ENCODE measurements around the gene CAST.

Gene CAST

DNA sequence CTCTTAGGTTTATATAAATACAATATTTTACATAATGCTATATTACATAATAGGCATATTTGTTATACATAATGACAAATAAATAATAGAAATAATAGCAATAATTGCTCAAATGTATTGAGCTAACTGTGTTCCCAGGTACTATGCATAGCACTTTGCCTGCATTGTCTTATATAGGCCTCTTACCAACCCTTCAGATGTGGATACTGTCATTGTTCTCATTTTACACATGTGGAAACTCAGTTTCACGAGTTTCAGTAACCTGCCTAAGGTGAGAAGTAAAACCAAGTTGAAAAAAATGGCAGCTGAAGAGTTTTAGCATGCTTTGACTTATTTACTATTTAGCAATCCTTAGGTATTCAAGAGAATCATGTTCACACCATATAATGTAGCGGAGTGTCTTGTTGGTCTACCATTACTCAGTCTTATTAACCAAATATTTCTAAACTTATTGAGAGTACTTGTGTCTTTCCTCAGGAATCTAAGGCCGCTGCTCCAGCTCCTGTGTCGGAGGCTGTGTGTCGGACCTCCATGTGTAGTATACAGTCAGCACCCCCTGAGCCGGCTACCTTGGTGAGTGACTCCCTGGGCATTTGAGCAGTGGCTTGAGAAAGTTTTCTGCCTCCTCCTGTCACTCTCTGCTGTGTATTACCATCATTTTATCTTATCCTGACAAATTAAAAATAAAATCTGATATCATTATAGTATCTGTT is 88.1 kb downstream of the CAST start:
- DNase-seq, result no peak

DNA sequence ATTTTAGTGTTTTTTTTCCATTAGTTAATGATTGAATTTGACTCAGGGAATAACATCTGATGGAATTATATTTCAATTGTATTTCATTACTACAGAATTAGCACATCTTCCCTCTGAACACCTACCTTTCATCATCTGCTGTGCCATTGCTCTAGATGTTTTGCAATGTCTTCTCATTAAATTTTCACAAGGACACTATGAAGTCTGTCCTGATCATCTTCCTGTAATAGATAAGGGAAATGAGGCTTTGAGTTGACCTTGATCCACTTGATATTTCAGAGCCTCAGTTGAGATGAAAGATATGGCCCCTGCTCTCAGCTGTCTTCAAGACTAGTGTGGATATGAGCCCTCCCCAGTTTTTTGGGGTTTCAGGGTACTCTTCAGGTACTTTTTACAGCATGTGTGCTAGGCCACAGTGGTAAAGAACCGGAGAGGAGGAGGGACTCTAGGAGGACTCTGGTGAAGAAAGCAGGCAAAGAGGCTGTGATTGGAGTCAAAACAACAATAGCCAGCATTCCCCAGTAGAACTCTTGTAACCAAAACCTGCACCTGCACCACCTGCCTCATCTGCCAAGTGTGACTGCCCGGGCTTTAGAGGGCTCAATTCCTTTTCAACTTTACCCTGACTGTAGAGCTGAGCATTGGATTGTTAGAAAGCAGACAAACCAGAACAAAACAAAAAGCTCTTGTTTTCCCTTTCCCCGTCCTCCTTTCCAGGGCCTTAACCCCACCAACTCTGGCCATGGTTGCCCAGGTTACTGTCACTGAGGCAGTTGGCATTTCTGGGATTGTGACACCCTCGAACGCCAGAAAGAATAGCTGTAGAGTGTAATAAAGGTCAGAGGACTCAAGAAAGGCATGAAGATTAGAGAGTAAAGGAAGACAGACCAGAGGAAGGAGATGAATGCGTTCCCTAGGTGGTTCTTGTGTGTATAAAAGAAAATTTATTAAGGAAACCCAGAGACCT is 89.3 kb downstream of the CAST start:
- DNase-seq, result no peak

DNA sequence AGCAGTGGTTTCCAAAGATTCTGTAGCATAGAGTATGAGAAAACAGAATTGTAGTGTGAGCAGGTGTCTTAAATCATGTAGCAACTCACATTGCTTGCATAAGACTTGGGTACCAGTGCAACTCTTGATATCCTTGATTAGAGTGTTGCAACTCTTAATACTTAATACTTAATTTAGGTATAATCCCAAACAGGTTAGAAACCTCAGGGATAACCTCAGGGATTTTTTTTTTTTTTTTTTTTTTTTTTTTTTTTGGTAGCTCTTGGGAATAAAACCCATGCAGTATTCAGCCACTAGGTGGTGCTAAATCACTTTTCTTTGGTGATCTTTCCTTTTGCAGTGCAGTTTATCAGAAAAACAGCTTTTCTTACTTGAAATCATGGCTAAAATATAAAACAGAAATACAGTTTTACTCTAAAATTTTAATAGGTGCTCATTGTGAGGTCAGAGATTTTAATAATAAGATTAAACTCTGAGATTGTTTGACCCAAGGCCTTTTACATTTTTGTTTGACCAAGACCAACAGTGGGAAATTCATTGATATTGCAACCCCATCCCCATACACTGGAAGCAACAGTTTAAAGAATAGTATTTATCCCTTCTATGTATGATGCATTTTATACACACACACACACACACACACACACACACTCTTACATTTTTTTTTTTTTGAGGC is 90.3 kb downstream of the CAST start:
- DNase-seq, result peak; percentile 13 to 76

DNA sequence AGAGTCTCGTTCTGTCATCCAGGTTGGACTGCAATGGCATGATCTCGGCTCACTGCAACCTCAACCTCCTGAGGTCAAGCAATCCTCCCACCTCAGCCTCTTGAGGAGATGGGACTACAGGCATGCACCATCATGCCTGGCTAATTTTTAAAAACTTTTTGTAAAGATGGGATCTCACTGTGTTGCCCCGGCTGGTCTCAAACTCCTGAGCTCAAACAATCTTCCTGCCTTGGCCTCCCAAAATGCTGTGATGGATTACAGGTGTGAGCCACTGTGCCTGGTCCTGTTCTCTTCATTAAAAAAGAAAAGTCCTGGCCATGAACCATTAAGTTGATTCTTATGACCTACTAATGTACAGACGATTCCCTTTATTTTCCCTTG is 90.8 kb downstream of the CAST start:
- DNase-seq, result no peak

DNA sequence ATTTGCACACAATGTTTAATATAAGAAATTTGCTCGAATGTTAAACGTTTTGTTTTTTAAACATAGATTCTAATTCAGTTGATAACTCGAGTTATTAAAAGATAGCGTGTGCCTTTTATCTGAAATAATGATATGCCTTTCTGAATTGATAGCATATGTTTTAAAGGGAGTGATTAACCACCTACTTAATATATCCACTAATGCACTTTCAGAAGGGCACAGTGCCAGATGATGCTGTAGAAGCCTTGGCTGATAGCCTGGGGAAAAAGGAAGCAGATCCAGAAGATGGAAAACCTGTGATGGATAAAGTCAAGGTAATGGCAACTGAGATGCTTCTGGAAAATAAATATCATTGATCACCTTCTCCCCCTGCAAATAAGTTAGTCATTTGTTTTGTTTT is 91.7 kb downstream of the CAST start:
- DNase-seq, result no peak

DNA sequence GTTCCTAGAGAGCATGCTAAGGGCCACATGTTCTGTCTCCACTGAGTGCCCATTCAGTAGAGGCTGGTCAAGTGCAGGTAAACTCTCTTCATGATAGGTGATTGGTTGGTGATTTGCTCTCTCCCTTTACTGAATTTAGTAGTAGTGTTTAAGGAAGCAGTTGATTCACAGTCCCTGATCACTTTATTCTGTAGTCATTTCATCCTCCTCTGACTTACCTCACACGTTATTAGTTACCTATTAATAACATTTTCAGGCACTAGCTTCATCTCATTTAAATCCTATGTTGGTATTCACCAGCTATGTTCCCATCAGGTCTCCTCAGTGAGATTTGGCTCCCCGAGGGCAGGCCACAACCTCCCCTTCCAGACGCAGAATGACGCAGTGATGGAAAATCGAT is 93.7 kb downstream of the CAST start:
- no peak for DNase-seq

DNA sequence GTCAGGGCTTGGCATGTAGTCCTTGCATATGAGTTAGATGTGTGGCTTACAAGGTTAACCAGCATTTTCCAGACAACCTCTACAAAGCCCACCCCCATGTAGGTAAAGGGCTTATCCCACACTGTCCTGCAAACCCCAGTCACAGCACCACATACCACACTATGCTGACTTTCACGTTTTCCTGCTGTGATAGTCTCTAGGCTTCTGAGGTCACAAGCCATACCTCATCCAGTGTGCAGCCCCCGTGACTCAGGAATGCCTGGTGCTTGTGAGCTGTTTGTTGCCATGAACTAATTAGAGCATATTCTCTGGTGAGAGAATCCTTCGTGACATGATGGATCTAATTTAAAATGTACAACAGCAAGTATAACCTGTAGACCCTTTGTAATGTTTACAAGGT is 94.8 kb downstream of the CAST start:
- DNase-seq, result no peak

DNA sequence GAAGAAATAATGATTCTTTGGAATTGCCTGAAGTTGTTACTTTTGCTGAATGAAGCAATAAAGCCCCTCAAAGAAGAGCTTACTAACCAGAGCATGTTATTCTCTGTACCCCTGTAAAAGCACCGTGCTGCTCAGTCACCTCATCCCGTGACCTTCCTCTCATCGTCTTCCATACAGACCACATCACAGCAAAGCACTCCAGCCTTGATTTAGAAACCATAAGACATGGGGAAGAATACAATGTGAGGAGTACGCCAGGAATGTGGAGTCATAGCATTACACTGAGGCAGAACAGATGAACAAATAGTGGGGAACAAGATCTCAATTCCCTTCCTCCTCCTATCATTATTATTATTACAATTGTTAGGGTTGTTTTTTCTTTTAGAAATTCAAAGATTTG is 96.4 kb downstream of the CAST start:
- DNase-seq, result no peak

DNA sequence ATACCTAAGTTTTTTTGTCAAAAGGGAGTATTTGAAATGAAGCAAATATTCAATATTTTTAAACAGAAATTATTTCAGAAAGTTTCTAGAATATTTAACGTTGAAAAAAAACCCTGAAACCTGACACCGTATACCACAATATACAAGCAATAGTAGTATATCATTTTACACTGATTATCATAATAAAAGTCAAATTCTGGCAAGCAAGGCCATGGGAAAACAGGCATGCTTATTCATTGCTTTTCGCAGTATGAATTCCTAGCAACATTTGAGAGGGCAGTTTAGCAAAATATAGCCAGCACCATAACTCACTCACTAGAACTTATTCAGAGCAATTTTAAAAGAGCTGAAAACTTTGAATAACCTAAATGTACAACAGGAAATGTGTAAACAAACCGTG is 99.4 kb downstream of the CAST start:
- no peak for DNase-seq

DNA sequence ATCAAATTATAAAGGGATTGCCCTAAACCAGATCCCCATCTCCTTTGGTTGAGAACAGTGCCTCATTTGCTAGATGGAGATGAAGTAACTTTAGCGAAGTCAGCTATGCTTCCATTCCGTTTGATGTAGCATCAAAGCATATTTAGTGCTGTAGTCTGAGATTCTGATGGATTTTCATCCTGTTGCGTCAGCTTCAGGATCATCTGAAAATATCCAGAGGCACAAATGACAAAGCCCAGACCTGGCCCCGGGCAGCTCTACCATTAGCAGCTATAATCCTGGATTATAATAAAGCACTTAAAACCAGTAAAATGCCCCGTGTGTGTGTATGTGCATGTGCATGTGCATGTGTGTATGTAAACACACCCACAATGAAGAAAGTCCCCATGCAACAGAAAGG is 100.8 kb downstream of the CAST start:
- no peak for DNase-seq

DNA sequence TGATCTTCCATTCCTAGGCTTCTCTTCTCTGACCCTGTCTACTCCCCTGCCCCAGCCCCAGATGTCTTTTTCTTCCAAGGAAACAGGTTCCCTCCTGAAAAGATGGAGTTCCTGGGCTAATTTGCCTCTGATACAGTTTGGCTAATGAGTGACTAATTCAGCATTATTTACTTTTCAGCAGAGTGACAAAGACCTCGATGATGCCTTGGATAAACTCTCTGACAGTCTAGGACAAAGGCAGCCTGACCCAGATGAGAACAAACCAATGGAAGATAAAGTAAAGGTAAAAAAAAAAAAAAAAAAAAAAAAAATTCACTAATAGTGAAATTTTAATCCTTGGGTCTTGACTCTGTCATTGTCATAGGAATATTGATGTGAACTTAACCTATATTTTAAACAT is 102.9 kb downstream of the CAST start:
- no peak for DNase-seq

DNA sequence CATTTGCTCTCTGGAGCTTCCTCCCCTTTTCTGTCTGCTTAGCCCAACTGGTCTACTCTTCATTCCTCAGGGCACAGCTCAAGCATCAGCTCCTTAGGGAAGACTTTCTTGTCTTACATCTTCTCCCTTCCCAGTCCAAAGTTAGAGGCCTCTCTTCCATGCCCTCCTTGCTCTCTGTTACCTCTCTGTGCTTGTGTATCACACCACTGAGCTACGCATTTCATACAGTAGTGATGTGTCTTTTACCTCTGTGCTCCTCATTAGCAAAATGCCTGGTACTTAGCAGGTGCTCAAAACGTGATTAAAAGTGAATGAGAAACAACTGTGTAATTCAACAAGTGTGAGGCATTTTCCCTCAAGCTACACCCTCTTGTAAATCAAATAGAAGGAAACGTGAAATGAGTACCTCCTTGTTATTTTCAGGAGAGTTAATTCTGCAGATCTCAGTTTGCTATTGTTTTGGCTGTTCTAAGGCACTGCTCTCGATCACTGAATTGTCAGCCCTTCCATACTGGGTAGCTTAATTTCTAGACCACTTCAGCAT is 106.6 kb downstream of the CAST start:
- DNase-seq, result no peak

DNA sequence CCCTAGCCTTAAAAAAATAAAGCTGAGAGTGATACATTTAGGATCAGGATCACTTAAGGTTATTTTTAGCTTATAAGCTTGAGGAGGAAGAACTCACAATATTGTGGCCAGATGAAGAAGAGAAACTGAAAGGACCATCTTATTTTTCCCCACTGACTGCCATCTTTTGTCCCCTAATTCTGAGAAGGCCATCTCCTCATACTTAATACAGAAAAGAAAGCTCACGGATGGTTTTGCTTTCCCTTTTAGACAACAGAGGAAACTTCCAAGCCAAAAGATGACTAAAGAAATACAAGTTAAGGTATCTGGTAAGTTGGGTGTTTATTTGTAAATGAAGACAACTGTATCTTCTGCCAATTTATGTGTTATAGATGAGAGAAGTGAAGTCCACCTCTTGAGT is 109.2 kb downstream of the CAST start:
- DNase-seq, result peak in 1 of 2 donors; percentile 35

DNA sequence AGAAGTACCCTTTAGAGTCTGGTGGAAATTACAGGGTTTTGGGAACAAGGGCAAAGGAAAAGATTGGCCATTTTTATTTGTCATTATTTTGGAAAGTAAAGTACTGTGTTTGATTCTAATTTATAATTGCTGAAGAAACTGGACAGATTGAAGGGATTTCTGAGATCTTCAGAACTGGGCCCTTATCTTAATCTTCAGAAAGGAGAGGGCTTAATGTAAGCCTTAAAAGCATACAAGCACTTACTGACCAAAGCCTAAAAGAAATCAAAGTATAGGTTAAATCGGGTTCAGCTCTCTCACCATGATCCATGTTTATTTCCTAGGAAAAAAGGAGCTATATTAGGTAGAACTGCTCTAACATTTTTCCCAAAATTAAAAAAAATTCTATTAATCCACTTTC is 109.9 kb downstream of the CAST start:
- no peak for DNase-seq

DNA sequence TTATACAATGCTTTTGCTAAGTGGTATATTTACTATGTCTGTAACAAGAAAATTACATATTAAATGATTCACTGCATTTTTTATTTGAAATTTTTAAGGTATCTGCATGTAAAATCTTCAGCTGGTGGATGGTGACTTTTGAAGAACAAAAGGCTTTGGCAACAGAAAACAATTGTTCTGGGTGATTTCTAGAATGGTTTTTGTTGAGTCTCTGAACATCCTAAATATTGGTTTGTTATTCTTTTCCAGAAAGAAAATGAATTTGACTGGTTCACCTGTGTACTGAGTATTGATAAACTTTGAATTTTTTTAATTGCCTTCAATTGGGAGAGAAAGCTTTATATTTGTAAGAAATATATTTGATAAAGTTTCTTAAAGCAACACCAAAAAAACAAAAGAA is 110.4 kb downstream of the CAST start:
- no peak for DNase-seq

DNA sequence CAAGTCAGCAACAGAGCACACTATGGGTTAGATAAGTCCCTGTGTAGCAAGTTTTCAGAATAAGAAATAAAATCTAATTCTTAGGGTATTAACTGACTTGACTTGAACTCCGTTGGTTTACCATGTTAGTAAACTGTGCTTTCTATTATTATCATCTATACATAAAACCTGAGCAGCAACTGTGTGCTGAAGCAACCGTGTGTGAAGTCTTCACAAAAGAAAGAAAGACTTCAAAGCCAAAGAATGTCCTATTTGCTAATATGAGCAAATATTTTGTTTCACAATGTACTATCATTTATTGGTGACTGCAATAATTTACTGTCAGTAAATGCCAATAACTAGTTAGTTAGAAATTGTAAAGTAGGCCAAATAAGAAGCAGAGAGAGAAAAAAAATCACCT is 112.9 kb downstream of the CAST start:
- no peak for DNase-seq

DNA sequence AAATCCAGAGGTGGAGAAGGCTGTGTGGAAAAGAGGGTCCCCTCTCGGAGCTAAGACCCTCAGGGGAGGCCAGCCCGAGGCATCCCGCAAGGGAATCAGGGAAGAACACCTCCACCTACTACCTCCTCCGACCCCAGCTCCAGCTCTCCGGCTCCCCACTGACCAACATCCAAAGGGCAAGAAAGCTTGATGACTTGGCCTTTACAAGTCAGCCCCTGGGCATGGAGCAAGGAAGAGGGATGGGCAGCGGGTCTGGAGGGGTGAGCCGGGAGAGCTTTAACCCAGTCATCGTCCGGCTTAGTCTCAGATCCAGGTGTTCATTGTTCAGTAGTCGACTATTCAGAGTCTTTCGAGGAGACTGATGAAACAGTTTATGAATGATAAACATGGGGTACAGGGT is 113.5 kb downstream of the CAST start:
- no peak for DNase-seq

DNA sequence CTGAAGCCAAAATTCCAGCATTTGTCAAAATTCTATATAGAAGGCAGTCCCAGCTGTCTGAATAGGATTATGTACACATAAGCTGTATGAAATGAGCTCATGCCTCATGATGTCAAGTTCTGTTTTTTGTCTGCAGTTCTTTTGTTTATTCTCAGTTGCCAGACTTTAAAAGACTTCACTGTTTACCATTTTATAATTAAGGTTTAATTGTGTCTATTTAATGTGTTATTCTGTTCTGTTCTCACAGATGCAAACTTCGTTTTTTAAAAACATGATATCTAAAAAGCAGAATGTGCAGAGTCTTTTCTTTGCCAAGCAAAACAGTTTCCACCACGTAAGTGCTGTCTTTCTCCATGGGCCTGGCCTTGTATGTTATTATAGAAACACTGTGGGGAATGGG is 114.4 kb downstream of the CAST start:
- DNase-seq, result no peak

DNA sequence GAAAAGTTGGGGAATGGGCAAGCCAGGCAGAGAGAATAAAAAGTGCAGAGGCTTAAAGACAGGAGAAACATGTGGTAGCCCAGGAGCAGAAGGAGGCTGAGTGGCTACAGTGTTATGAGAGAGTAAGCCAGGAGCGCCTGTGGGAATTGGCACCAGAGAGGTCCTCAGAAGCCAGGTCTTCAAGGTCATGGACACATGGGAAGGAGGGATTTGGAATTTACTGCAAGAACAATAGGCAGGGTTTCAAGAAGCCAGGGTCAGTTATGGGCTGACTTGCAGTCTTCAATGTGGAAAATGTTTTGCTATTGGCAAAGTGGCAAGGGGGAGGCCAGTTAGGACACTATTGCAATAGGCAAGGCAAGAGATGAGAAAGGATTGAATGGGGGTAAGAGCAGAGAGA is 116.2 kb downstream of the CAST start:
- DNase-seq, result no peak

DNA sequence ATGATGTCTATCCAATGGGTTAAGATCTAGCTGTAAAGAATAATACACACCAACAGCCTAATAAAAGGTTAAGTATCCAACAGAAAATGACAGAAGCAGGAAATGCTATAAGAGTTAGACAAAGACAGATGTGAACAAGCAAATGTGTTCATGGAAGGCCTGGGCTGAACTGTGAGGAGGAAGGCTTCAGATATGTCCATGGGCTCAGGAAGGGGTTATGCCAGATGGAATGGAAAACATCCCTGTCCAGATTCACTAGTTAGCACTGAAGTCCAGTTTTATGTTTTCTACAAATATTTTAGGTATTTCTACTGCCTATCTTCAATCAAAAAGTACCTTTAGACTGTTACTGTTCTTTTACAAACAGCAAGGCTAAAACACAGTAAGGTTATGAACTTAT is 118.5 kb downstream of the CAST start:
- DNase-seq, result no peak

DNA sequence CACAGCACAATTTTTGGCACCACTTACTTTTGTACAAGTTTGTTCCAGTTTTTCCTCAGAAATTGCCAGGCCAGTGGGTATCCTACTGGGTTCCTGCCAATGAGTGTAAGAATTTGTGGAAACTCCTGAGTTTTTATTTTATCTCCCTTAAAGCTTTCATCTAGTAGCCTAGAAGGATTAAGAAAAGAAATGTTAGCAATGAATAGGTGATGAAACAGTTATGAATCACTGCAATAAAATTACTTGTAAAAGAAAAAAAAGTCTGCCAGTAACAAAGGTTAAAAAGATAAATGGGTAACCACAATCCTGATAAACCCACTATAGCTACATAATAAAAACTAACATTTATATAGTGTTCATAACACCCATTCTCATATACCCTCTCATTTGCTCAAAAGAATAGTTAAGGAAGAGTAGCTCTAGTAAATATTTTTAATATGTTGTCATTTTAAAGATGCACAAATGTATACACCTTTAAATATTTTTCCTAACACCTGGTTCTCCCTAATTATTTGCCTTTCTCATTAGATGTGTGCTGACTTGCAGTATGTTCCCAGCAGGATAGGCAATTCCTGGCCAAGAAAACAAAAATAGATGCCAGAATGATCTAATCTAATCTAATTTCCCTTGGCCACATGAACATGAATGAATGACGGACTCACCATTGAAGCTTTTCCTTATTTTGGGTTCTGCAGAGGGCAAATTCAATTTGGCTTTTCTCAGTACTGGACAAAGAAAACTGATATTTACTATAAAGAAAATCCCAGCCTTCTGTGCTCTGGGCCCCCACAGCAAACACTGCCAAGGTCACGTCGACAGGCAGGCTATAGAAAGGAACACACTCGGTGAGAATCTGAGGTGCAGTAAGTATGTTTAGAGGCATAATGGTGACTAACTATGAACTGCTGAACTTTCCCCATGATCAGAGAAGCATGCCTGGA is 119.1 kb downstream of the CAST start:
- no peak for DNase-seq

DNA sequence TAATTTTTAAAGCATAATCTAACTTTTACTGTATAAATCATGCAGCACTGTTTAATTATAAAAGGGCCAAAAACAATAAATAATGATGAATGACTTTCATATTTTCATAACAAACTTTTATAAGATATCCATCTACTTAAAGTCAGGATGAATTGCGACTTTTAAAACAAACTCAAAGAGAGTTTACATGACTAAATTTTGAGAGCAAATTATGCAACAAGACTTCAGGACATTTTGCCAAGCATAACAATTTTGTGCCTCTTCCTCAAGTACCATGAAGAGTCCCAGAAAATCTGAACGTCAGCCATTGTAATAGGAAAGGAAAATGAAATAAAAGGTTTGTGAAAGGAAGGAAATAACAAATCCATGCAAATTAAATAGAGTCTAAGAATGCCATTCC is 121.2 kb downstream of the CAST start:
- DNase-seq, result no peak

Data from CD4-positive, alpha-beta T cell treated with Interferon alpha-2 for 1 hour (primary cell).